NCI-H1092 treated with DMSO at 0.1 percent for 48 hours (cell line): Measurements from ENCODE around the gene C16orf96.

ENCODE experiments used
- DNase-seq: peaks from one replicate; lab custom pipeline; 2025; lab: John Stamatoyannopoulos, UW

C16orf96 gene

GRCh38 chr16:4525634-4526277 lies 30.4 kb upstream of the C16orf96 start:
- no peak for DNase-seq

- no peak for DNase-seq
Observed at GRCh38 chr16:4529085-4530060, 26.8 kb upstream of the C16orf96 start.

- DNase-seq = no peak
Observed at GRCh38 chr16:4531811-4532210, 24.3 kb upstream of the C16orf96 start.

- DNase-seq = no peak
Observed at GRCh38 chr16:4532238-4532637, 23.9 kb upstream of the C16orf96 start.

GRCh38 chr16:4533490-4533889 lies 22.6 kb upstream of the C16orf96 start:
- no peak for DNase-seq

GRCh38 chr16:4534151-4534790 lies 21.9 kb upstream of the C16orf96 start:
- DNase-seq = no peak

- no peak for DNase-seq
Observed at GRCh38 chr16:4535627-4536108, 20.5 kb upstream of the C16orf96 start.

GRCh38 chr16:4536391-4537106 lies 19.6 kb upstream of the C16orf96 start:
- DNase-seq = no peak

- no peak for DNase-seq
Observed at GRCh38 chr16:4537376-4538343, 18.5 kb upstream of the C16orf96 start.

- DNase-seq = peak; percentile 91
Observed at GRCh38 chr16:4538350-4539235, 17.5 kb upstream of the C16orf96 start, which contains the start of gene CDIP1. CDIP1 (minus strand) TSS chr16:4538773; CDS start chr16:4514130, 24,643 bp downstream.

- no peak for DNase-seq
Observed at GRCh38 chr16:4539716-4540284, 16.3 kb upstream of the C16orf96 start.

- DNase-seq = no peak
Observed at GRCh38 chr16:4544473-4544872, 11.7 kb upstream of the C16orf96 start.

- no peak for DNase-seq
Observed at GRCh38 chr16:4548124-4548523, 8.0 kb upstream of the C16orf96 start.

- no peak for DNase-seq
Observed at GRCh38 chr16:4550591-4550990, 5.5 kb upstream of the C16orf96 start.

GRCh38 chr16:4552541-4552940 lies 3.6 kb upstream of the C16orf96 start:
- no peak for DNase-seq

- no peak for DNase-seq
Observed at GRCh38 chr16:4556580-4556979, 440 bp downstream of the C16orf96 start.

- no peak for DNase-seq
Observed at GRCh38 chr16:4557973-4558372, 1.8 kb downstream of the C16orf96 start.

- DNase-seq = no peak
Observed at GRCh38 chr16:4561596-4561995, 5.5 kb downstream of the C16orf96 start.

- no peak for DNase-seq
Observed at GRCh38 chr16:4564661-4565267, 8.6 kb downstream of the C16orf96 start.
